CD4-positive, alpha-beta T cell treated with Interleukin-6 for 4 hours (primary cell): Measurements from ENCODE around the gene PTPN6.

Experiments
- DNase-seq: peaks from one replicate; pipeline ENCODE4 v3.0.0-alpha.2; 2020; ENCODE audit warnings: mixed read lengths

PTPN6 gene

GRCh38 chr12:6923003-6923732 is 28.0 kb upstream of the PTPN6 start:
- DNase-seq: no peak

GRCh38 chr12:6923851-6924250 is 27.3 kb upstream of the PTPN6 start:
- DNase-seq: no peak

- DNase-seq: no peak
Measured at GRCh38 chr12:6925239-6925539, 26.0 kb upstream of the PTPN6 start.

DNA sequence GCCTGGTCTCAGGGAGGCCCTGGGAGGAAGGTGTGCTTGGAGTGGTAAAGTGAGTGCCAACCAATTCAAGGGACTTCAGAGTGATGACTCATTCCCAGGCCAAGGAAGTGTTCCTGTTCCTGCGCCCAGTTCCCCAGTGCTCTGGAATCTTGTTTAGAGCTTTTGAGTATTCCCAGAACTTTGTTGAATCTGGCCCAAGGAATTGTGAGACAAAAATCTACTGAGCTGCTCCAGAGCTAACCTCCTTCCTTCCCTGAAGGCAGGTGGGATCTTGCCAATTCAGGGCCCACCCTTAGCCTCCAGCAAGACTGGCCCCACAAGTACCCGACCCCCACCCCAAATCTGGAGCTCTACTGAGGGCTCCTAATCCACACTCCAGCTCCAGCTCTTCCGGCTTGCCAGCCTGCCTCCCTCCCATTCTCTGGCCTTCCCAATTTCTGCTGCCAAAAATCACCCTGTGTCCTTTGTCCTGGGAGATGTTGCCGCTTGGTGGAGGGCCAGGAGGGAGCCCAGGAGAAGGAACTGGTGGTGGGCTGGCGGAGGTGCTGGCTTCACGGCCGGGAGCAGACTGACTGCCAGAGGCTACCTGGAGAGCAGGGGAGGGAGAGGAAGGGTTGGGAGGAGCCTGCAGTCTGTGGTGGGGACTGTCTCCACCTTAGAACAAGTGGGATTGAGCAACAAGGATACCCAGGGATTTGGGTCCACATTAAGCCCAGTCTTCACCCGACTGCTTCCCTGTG is 25.4 kb upstream of the PTPN6 start:
- DNase-seq: no peak

- DNase-seq: peak; percentile 56
Measured at GRCh38 chr12:6927379-6928021, 23.7 kb upstream of the PTPN6 start, which contains the start of gene ATN1. TSS of gene ATN1 (plus strand) at chr12:6927959. CDS start at chr12:6934002, 6,043 bp downstream.

GRCh38 chr12:6928022-6928702 is 23.0 kb upstream of the PTPN6 start:
- DNase-seq: peak; percentile 32

DNA sequence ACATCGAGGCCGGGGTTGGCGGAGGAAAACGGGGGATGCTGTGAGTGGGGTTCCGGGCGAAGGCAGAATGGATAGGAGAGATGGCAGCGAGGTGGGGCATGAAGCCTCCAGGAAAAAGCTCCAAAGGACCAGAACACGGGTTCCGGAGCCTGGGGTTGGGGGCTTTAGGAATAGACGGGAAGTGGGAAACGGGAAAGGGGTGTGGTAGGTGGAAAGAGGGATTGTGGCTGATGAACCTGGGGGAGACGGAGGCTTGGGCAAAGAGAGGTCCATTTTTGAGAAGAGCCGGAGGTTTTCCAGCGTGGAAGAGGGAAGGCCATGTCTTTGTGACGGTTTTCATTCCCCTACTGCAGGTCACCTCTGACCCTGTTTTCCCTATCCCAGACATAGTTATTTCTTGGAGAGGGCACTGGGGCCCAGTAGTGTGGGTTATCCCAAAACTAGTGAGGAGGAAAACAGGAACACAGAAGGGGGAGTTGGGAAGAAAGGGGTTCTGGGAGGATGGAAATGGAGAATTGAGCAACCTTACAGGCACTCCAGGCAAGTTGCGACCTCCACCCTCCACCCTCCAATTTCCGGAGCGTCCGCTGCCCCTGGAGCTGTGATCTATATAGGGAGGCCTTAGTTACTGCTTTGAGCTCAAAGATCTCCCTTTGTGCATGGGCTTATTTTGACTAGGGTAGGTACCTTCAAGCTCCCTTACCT is 22.3 kb upstream of the PTPN6 start:
- DNase-seq: peak; percentile 1

- DNase-seq: peak; percentile 5
Measured at GRCh38 chr12:6929466-6930452, 21.4 kb upstream of the PTPN6 start.

DNA sequence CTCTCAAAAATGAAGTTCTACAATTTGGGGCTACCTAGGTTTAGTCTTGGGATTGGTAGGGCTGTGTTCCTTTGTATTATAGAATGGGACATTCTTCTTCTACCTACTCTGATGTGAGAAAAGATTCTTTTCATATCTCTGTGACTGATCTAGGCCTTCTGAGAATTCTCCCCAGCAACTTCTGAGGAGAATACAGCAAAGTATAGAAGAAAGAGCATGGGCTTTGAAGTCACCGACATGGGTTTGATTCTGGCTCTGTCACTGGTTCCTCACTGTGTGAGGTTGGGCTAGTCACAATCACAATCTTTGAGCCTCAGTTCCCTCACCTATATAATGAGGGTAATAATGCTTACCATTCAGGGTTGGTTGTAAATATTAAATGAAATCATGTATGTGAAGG is 18.4 kb upstream of the PTPN6 start:
- no peak for DNase-seq

DNA sequence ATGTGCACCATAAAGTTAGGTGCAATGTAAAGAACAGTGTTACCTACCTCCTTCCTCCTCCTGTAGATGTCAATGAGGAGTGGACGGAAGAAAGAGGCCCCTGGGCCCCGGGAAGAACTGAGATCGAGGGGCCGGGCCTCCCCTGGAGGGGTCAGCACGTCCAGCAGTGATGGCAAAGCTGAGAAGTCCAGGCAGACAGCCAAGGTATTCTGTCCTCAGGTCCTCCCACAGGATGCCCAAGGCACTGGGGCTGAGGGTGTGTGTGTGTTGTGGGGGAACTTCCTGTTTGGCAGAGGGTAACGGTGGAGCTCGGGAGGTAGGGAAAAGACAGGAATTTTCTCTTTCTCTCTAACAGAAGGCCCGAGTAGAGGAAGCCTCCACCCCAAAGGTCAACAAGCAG is 17.0 kb upstream of the PTPN6 start:
- peak; percentile 0 for DNase-seq

DNA sequence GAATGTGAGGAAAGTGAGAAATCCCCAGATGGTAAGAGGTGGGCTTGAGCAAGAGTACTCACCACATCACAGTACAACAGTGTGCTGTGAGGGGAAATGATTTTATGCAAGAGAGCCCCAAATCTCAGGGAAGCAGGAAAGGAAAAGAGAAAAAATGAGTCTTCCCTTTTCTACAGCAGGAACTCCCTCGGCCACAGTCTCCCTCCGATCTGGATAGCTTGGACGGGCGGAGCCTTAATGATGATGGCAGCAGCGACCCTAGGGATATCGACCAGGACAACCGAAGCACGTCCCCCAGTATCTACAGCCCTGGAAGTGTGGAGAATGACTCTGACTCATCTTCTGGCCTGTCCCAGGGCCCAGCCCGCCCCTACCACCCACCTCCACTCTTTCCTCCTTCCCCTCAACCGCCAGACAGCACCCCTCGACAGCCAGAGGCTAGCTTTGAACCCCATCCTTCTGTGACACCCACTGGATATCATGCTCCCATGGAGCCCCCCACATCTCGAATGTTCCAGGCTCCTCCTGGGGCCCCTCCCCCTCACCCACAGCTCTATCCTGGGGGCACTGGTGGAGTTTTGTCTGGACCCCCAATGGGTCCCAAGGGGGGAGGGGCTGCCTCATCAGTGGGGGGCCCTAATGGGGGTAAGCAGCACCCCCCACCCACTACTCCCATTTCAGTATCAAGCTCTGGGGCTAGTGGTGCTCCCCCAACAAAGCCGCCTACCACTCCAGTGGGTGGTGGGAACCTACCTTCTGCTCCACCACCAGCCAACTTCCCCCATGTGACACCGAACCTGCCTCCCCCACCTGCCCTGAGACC is 15.6 kb upstream of the PTPN6 start:
- no peak for DNase-seq

- no peak for DNase-seq
Measured at GRCh38 chr12:6936194-6936635, 14.9 kb upstream of the PTPN6 start.

DNA sequence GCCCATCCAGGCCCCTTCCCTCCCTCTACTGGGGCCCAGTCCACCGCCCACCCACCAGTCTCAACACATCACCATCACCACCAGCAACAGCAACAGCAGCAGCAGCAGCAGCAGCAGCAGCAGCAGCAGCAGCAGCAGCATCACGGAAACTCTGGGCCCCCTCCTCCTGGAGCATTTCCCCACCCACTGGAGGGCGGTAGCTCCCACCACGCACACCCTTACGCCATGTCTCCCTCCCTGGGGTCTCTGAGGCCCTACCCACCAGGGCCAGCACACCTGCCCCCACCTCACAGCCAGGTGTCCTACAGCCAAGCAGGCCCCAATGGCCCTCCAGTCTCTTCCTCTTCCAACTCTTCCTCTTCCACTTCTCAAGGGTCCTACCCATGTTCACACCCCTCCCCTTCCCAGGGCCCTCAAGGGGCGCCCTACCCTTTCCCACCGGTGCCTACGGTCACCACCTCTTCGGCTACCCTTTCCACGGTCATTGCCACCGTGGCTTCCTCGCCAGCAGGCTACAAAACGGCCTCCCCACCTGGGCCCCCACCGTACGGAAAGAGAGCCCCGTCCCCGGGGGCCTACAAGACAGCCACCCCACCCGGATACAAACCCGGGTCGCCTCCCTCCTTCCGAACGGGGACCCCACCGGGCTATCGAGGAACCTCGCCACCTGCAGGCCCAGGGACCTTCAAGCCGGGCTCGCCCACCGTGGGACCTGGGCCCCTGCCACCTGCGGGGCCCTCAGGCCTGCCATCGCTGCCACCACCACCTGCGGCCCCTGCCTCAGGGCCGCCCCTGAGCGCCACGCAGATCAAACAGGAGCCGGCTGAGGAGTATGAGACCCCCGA is 14.3 kb upstream of the PTPN6 start:
- DNase-seq: peak; percentile 61

- DNase-seq: peak; percentile 94
Measured at GRCh38 chr12:6937481-6938352, 13.4 kb upstream of the PTPN6 start.

DNA sequence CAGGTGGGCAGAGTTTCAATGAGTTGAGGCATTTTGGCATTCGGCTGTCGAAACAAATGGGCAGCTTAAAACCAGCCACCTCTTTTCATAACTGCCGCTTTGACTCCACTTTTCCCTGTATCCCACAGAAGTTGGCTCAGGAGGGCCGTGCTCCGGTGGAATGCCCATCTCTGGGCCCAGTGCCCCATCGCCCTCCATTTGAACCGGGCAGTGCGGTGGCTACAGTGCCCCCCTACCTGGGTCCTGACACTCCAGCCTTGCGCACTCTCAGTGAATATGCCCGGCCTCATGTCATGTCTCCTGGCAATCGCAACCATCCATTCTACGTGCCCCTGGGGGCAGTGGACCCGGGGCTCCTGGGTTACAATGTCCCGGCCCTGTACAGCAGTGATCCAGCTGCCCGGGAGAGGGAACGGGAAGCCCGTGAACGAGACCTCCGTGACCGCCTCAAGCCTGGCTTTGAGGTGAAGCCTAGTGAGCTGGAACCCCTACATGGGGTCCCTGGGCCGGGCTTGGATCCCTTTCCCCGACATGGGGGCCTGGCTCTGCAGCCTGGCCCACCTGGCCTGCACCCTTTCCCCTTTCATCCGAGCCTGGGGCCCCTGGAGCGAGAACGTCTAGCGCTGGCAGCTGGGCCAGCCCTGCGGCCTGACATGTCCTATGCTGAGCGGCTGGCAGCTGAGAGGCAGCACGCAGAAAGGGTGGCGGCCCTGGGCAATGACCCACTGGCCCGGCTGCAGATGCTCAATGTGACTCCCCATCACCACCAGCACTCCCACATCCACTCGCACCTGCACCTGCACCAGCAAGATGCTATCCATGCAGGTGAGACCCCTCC is 12.6 kb upstream of the PTPN6 start:
- no peak for DNase-seq

DNA sequence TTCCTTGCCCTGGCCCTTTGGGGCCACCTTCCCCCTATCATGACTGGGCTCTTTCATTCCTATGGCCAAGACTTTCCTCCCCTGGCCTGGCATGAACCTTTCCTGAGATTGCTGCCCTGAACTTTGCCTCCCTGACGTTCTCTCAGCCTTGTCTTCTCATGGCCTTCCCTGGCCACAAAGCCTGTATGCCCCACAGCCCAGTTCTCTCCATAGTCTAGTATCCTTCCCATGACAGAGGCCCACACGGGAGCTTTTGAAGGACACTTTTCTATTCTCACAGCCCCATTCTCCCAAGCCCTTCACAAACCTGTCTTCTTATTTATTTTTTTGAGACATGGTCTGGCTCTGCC is 12.0 kb upstream of the PTPN6 start:
- no peak for DNase-seq

GRCh38 chr12:6941267-6941666 is 9.9 kb upstream of the PTPN6 start:
- no peak for DNase-seq

GRCh38 chr12:6941782-6942181 is 9.4 kb upstream of the PTPN6 start:
- DNase-seq: no peak
